ENCODE results near the gene BMP8A. TPM values are rescaled to one million over a fixed set of nuclear protein-coding genes. Genes with fewer than 3 reads are reported as not detected.

Gene BMP8A
- total RNA-seq (2013) = not detected
- not detected for polyA plus RNA-seq
- 0.28 and 0.32 TPM in 2 replicates for polyA minus RNA-seq
- 0.25 to 2.0 (median 0.59) reads per million in 11 experiments for total RNA-seq

GRCh38 chr1:39491146-39491921 is at the start of gene BMP8A:
Gene BMP8A (plus strand): TSS chr1:39491636. CDS start chr1:39491992, 356 bp downstream.
- Histone ChIP-seq H3K9ac (ENCODE audit: insufficient read depth, low read length, poor library complexity, severe bottlenecking) (peak within 1 kb of the TSS; percentile 21), H2AFZ (ENCODE audit: insufficient read depth, low read depth, low read length, poor library complexity, severe bottlenecking) (peak within 1 kb of the TSS; percentile 65), H3K36me3 (replicated peaks in 1 of 2; ENCODE audit: control insufficient read depth in 1 of 2, insufficient read depth in 2 of 2, low read length in 2 of 2) (peaks cover 12 to 17% of the 10 kb centered on the region in 2 donors), H4K20me1 (ENCODE audit: insufficient read depth, low read length) (peaks cover 11% of the 10 kb centered on the region), H3K27me3 (ENCODE audit: control insufficient read depth in 2 of 2, insufficient read depth in 2 of 2, low read length in 2 of 2) (peaks cover 18 to 40% of the 10 kb centered on the region in 2 donors), H3K9me3 (replicated peaks in 1 of 2; ENCODE audit: control insufficient read depth in 1 of 2, insufficient read depth in 1 of 2, low read length in 2 of 2) (peaks cover 0 to 15% of the 10 kb centered on the region in 2 donors), H3K27ac (ENCODE audit: low read depth in 1 of 2, low read length in 2 of 2) (no peak within 1 kb of the TSS), H3K79me2 (ENCODE audit: insufficient read depth, low read length) (no peaks in the 10 kb centered on the region), H3K4me2 (replicated peaks; ENCODE audit: extremely low read depth, low read length, poor library complexity, severe bottlenecking) (peak within 1 kb of the TSS; percentile 78), H3K4me3 (replicated peaks in 1 of 3; ENCODE audit: low read depth in 2 of 3, low read length in 3 of 3) (peak within 1 kb of the TSS in 2 of 3 experiments; percentile 17 to 68), H3K4me1 (ENCODE audit: control insufficient read depth in 1 of 2, insufficient read depth in 2 of 2, low read length in 2 of 2) (peaks cover 15 to 18% of the 10 kb centered on the region in 2 donors)
- WGBS (ENCODE audit: insufficient coverage) = 1% methylated on average over 112 of the region's 112 CpGs
- peak; percentile 13 to 35 (median 20) for DNase-seq
- H3K4me1 Mint-ChIP-seq = peaks cover 20% of the 10 kb centered on the region
- H3K4me3 Mint-ChIP-seq = peak within 1 kb of the TSS; percentile 65 to 80
- H3K36me3 Mint-ChIP-seq = peaks cover 12 to 15% of the 10 kb centered on the region in 2 donors
- peaks cover 0 to 12% (median 2%) of the 10 kb centered on the region in 7 donors for H3K9me3 Mint-ChIP-seq
- intact Hi-C loops (cut with micrococcal nuclease) = no loop called here
- peaks cover 39 to 52% (median 45%) of the 10 kb centered on the region in 3 donors for H3K27me3 Mint-ChIP-seq (ENCODE audit: low read depth in 3 of 3)
- peak within 1 kb of the TSS in 1 of 7 donors; percentile 63 for H3K27ac Mint-ChIP-seq
- peak; percentile 7 for TF ChIP-seq CTCF (IDR thresholded peaks at IDR 0.05)

- H3K27ac ChIP-seq (ENCODE audit: low read depth in 1 of 2, low read length in 2 of 2) = no peak overlapping the region
- H2AFZ ChIP-seq (ENCODE audit: insufficient read depth, low read depth, low read length, poor library complexity, severe bottlenecking) = no peak overlapping the region
- Mint-ChIP-seq H3K27ac (no peak overlapping the region), H3K9me3 (no peaks in the 10 kb centered on the region), H3K36me3 (peaks cover 76 to 91% of the 10 kb centered on the region in 2 donors), H3K4me1 (no peaks in the 10 kb centered on the region), H3K4me3 (no peak overlapping the region), H3K27me3 (ENCODE audit: low read depth in 3 of 3) (no peaks in the 10 kb centered on the region)
- peaks cover 90 to 95% of the 10 kb centered on the region in 2 donors for H3K36me3 ChIP-seq (replicated peaks in 1 of 2; ENCODE audit: control insufficient read depth in 1 of 2, insufficient read depth in 2 of 2, low read length in 2 of 2)
- no peak for TF ChIP-seq CTCF (IDR thresholded peaks at IDR 0.05)
- no peaks in the 10 kb centered on the region for H4K20me1 ChIP-seq (ENCODE audit: insufficient read depth, low read length)
- no peak overlapping the region for H3K4me3 ChIP-seq (replicated peaks in 1 of 3; ENCODE audit: low read depth in 2 of 3, low read length in 3 of 3)
- intact Hi-C loops (cut with micrococcal nuclease) = loop anchor here in 1 of 2 donors (10.0 kb wide), 1 partner anchor 127 kb away; no protein-coding TSS in a partner anchor
- H3K9ac ChIP-seq (ENCODE audit: insufficient read depth, low read length, poor library complexity, severe bottlenecking) = no peak overlapping the region
- H3K27me3 ChIP-seq (ENCODE audit: control insufficient read depth in 2 of 2, insufficient read depth in 2 of 2, low read length in 2 of 2) = no peaks in the 10 kb centered on the region
- H3K4me2 ChIP-seq (replicated peaks; ENCODE audit: extremely low read depth, low read length, poor library complexity, severe bottlenecking) = no peak overlapping the region
- no peaks in the 10 kb centered on the region for H3K9me3 ChIP-seq (replicated peaks in 1 of 2; ENCODE audit: control insufficient read depth in 1 of 2, insufficient read depth in 1 of 2, low read length in 2 of 2)
- H3K79me2 ChIP-seq (ENCODE audit: insufficient read depth, low read length) = no peaks in the 10 kb centered on the region
- H3K4me1 ChIP-seq (ENCODE audit: control insufficient read depth in 1 of 2, insufficient read depth in 2 of 2, low read length in 2 of 2) = no peaks in the 10 kb centered on the region
- no peak for DNase-seq
Measured at GRCh38 chr1:39441797-39442196, 49.6 kb upstream of the BMP8A start.

All from CD14-positive monocyte (primary cell).